Measurements from ENCODE around the gene SLC16A2. TPM values are rescaled to one million over a fixed set of nuclear protein-coding genes. Genes with fewer than 3 reads are reported as not detected.

The SLC16A2 gene
- total and polyA plus RNA-seq, 10 of the 15 experiments (the other 5 are each of a cell fraction or from before 2014, with no cell fraction given) = 0.08 to 0.13 TPM; not detected in 8

- Histone ChIP-seq H3K4me3 (no peak overlapping the region), H3K36me3 (ENCODE audit: control insufficient read depth in 2 of 2, insufficient read depth in 2 of 2, low read length in 1 of 2) (no peaks in the 10 kb centered on the region), H4K20me1 (ENCODE audit: control insufficient read depth, insufficient read depth) (no peaks in the 10 kb centered on the region), H2AFZ (ENCODE audit: control insufficient read depth, low read depth, low read length) (no peak overlapping the region), H3K79me2 (ENCODE audit: control insufficient read depth, insufficient read depth, low read length) (no peaks in the 10 kb centered on the region), H3K9me3 (replicated peaks; ENCODE audit: control insufficient read depth, insufficient read depth, low read length) (no peaks in the 10 kb centered on the region), H3K4me1 (ENCODE audit: control insufficient read depth, insufficient read depth, low read length) (no peaks in the 10 kb centered on the region), H3K27me3 (replicated peaks in 1 of 2; ENCODE audit: control insufficient read depth in 2 of 2, insufficient read depth in 2 of 2, low read length in 1 of 2) (no peaks in the 10 kb centered on the region), H3K27ac (ENCODE audit: control insufficient read depth, insufficient read depth) (no peak overlapping the region), H3K4me2 (ENCODE audit: control insufficient read depth, insufficient read depth) (no peak overlapping the region), H3K9ac (ENCODE audit: control insufficient read depth, insufficient read depth, low read length) (no peak overlapping the region)
- in situ Hi-C loops (cut with MboI) (no loop called here), intact Hi-C loops (cut with micrococcal nuclease; ENCODE audit: unreplicated experiment) (no loop called here)
- ChIA-PET POLR2A (interaction anchor here (0.6 kb wide), 1 partner anchor 40 kb away, joined by 3 read pairs; no protein-coding TSS in a partner anchor), RAD21 (ENCODE audit: unreplicated experiment) (no interaction called here), SMC1A (ENCODE audit: uncharacterized antibody, unreplicated experiment) (interaction anchor here (0.6 kb wide), 1 partner anchor 376 kb away, joined by 3 read pairs; no protein-coding TSS in a partner anchor), CTCF (no interaction called here)
- DNase-seq (ENCODE audit: low read depth, low spot score) (no peak), FAIRE-seq (no peak), ATAC-seq (peak; percentile 56)
- no TSS peak for BruUV-seq (replicated peaks)
- 38% methylated on average over 3 of the region's 3 CpGs for WGBS (ENCODE audit: insufficient coverage, insufficient replicate concordance, low lambda C conversion rate, missing lambda C conversion rate)
- TF ChIP-seq ZNF592 (IDR thresholded peaks at IDR 0.05) = no peak
Observed at GRCh38 chrX:74578137-74578536, 156.8 kb downstream of the SLC16A2 start.

GRCh38 chrX:74579597-74580198 is 158.4 kb downstream of the SLC16A2 start:
- intact Hi-C loops (cut with micrococcal nuclease; ENCODE audit: unreplicated experiment) (no loop called here), in situ Hi-C loops (cut with MboI) (no loop called here)
- FAIRE-seq (no peak), DNase-seq (ENCODE audit: low read depth, low spot score) (no peak), ATAC-seq (no peak)
- 31% methylated on average over 3 of the region's 3 CpGs for WGBS (ENCODE audit: insufficient coverage, insufficient replicate concordance, low lambda C conversion rate, missing lambda C conversion rate)
- BruUV-seq (replicated peaks) = TSS peak; percentile 3
- Histone ChIP-seq H3K36me3 (ENCODE audit: control insufficient read depth in 2 of 2, insufficient read depth in 2 of 2, low read length in 1 of 2) (no peaks in the 10 kb centered on the region), H3K27me3 (replicated peaks in 1 of 2; ENCODE audit: control insufficient read depth in 2 of 2, insufficient read depth in 2 of 2, low read length in 1 of 2) (no peaks in the 10 kb centered on the region), H4K20me1 (ENCODE audit: control insufficient read depth, insufficient read depth) (no peaks in the 10 kb centered on the region), H3K9me3 (replicated peaks; ENCODE audit: control insufficient read depth, insufficient read depth, low read length) (no peaks in the 10 kb centered on the region), H3K4me3 (no peak overlapping the region), H3K9ac (ENCODE audit: control insufficient read depth, insufficient read depth, low read length) (no peak overlapping the region), H3K79me2 (ENCODE audit: control insufficient read depth, insufficient read depth, low read length) (no peaks in the 10 kb centered on the region), H3K27ac (ENCODE audit: control insufficient read depth, insufficient read depth) (no peak overlapping the region), H2AFZ (ENCODE audit: control insufficient read depth, low read depth, low read length) (no peak overlapping the region), H3K4me2 (ENCODE audit: control insufficient read depth, insufficient read depth) (no peak overlapping the region), H3K4me1 (ENCODE audit: control insufficient read depth, insufficient read depth, low read length) (no peaks in the 10 kb centered on the region)
- ChIA-PET POLR2A (no interaction called here), SMC1A (ENCODE audit: uncharacterized antibody, unreplicated experiment) (no interaction called here), CTCF (no interaction called here), RAD21 (ENCODE audit: unreplicated experiment) (no interaction called here)
- TF ChIP-seq EGR1 (IDR thresholded peaks at IDR 0.05; ENCODE audit: borderline replicate concordance in 1 of 2, low read depth in 2 of 2, low read length in 2 of 2) (no peak), JUND (IDR thresholded peaks at IDR 0.05; ENCODE audit: low read depth, low read length) (no peak), RAD51 (IDR thresholded peaks at IDR 0.05) (no peak), NBN (IDR thresholded peaks at IDR 0.05) (no peak), BCLAF1 (IDR thresholded peaks at IDR 0.05) (no peak), TCF7 (IDR thresholded peaks at IDR 0.05; ENCODE audit: borderline replicate concordance) (no peak)
- TF ChIP-seq, protein P1, sequence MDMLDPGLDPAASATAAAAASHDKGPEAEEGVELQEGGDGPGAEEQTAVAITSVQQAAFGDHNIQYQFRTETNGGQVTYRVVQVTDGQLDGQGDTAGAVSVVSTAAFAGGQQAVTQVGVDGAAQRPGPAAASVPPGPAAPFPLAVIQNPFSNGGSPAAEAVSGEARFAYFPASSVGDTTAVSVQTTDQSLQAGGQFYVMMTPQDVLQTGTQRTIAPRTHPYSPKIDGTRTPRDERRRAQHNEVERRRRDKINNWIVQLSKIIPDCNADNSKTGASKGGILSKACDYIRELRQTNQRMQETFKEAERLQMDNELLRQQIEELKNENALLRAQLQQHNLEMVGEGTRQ (IDR thresholded peaks at IDR 0.05; ENCODE audit: borderline replicate concordance, low read depth, low read length) = no peak
